Measurements from ENCODE around the gene SYT17.

DNA sequence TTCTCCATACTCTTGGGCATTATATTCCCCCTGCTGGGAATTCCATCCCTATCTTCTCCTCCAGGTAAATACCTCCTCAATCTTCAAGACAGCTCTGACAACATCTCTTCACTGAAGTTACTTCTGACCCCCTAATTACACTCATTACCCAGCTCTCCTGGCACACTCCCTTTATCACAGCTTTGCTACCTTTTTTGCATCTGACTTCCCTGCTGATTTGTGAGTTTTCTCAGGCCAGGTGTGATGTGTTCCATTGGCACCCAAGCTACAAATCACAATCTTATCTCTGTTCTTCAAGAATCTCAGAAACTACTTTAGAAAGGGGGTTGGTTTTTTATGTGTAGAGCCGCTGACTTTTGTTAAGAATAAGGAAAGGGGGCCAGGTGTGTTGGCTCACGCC is 131.5 kb downstream of the SYT17 start:
- TF ChIP-seq POLR2A (IDR thresholded peaks at IDR 0.05) = no peak
- TF ChIP-seq, protein P1, sequence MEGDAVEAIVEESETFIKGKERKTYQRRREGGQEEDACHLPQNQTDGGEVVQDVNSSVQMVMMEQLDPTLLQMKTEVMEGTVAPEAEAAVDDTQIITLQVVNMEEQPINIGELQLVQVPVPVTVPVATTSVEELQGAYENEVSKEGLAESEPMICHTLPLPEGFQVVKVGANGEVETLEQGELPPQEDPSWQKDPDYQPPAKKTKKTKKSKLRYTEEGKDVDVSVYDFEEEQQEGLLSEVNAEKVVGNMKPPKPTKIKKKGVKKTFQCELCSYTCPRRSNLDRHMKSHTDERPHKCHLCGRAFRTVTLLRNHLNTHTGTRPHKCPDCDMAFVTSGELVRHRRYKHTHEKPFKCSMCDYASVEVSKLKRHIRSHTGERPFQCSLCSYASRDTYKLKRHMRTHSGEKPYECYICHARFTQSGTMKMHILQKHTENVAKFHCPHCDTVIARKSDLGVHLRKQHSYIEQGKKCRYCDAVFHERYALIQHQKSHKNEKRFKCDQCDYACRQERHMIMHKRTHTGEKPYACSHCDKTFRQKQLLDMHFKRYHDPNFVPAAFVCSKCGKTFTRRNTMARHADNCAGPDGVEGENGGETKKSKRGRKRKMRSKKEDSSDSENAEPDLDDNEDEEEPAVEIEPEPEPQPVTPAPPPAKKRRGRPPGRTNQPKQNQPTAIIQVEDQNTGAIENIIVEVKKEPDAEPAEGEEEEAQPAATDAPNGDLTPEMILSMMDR (IDR thresholded peaks at IDR 0.05) = no peak
